Neural progenitor cell (in vitro differentiated cells): ENCODE data around the gene MICAL2.

Source experiments
- CTCF ChIP-seq: fragments of 200-600 bp; sonication (generic); IDR thresholded peaks from 2 replicates; pipeline ENCODE4 v1.5.1; 2017; ENCODE audit warnings: antibody characterized with exemption, mild to moderate bottlenecking
- EZH2 ChIP-seq: fragments of 200-600 bp; sonication (generic); IDR thresholded peaks from 2 replicates; pipeline ENCODE4 v1.6.1; 2017; ENCODE audit warnings: antibody characterized with exemption, mild to moderate bottlenecking, moderate library complexity
- EZH2phosphoT487 ChIP-seq: fragments of 200-600 bp; sonication (generic); IDR thresholded peaks from 2 replicates; pipeline ENCODE4 v1.6.1; 2017; ENCODE audit warnings: antibody characterized with exemption

- TF ChIP-seq CTCF (no peak), EZH2 (no peak), EZH2phosphoT487 (no peak)
Observed at GRCh38 chr11:12088047-12088481, 22.3 kb upstream of the MICAL2 start.
